HG02943 (cell line): ENCODE results near the gene ZNF771.
"Not testable (repeated sequence)": the region's sequence is repeated elsewhere in the genome, so short reads cannot be mapped to it uniquely, and the experiment has no call there.

Source experiments
- ATAC-seq: cut with Tn5 transposase; IDR thresholded peaks from one replicate; pipeline ENCODE4 v1.9.1; 2021; ENCODE audit warnings: mild to moderate bottlenecking, low read depth, moderate library complexity; ENCODE audit not compliant: unreplicated experiment

Gene ZNF771

GRCh38 chr16:30458561-30459394 is 51.4 kb downstream of the ZNF771 start:
- ATAC-seq, result peak; percentile 70

- no peak for ATAC-seq
Observed at GRCh38 chr16:30459456-30459855, 52.0 kb downstream of the ZNF771 start.

- not testable (repeated sequence) for ATAC-seq
Observed at GRCh38 chr16:30461426-30461825, 54.0 kb downstream of the ZNF771 start.

- ATAC-seq, result no peak
Observed at GRCh38 chr16:30464078-30464477, 56.7 kb downstream of the ZNF771 start.
